Stimulated activated naive CD8-positive, alpha-beta T cell treated with anti-CD3 and anti-CD28 coated beads, Interleukin-15, Interleukin-2, amounts not matched to agents 100 U/mL and 50 U/mL, for 24 hours (primary cell): Measurements from ENCODE around the gene GBA2.

Source experiments
- ATAC-seq: fragments of 150-1000 bp; cut with Tn5 transposase; one replicate; pipeline ENCODE4 v1.10.0; 2021
- DNase-seq: peaks from one replicate; pipeline ENCODE4 v3.0.0; 2021

The GBA2 gene

GRCh38 chr9:35690614-35691333 is 58.3 kb downstream of the GBA2 start:
- ATAC-seq = no peak
- peak; percentile 62 for DNase-seq

- DNase-seq (no peak), ATAC-seq (no peak)
Measured at GRCh38 chr9:35690294-35690613, 58.8 kb downstream of the GBA2 start.

GRCh38 chr9:35689542-35690293 is 59.3 kb downstream of the GBA2 start, which contains the start of gene TPM2:
Gene TPM2, minus strand, starts transcription at chr9:35689925. Its CDS starts 108 bp downstream, at chr9:35689817.
- no peak for ATAC-seq
- no peak for DNase-seq

- DNase-seq = no peak
- peak; percentile 82 for ATAC-seq
Measured at GRCh38 chr9:35688558-35689541, 60.2 kb downstream of the GBA2 start.

GRCh38 chr9:35687972-35688557 is 61.0 kb downstream of the GBA2 start:
- ATAC-seq (no peak), DNase-seq (no peak)

- ATAC-seq = no peak
Measured at GRCh38 chr9:35687306-35687705, 61.7 kb downstream of the GBA2 start.

More at GRCh38 chr9:35687306-35687705, 61.7 kb downstream of the GBA2 start:
- no peak for DNase-seq
